ENCODE measurements around the gene CCL22. TPM values are rescaled to one million over a fixed set of nuclear protein-coding genes. Genes with fewer than 3 reads are reported as not detected.
"Not testable (repeated sequence)": the region's sequence is repeated elsewhere in the genome, so short reads cannot be mapped to it uniquely, and the experiment has no call there.

CCL22 gene
- total RNA-seq, 4 donors from 2014 or later: 0.40 to 3.3 TPM; not detected in 2

GRCh38 chr16:57341441-57342303, 16.9 kb upstream of the CCL22 start:
- H3K4me3 ChIP-seq: no peak overlapping the region
- H3K4me1 ChIP-seq: peaks cover 0 to 6% (median 0%) of the 10 kb centered on the region in 4 donors
- no peaks in the 10 kb centered on the region for H3K9me3 ChIP-seq
- TF ChIP-seq CTCF (IDR thresholded peaks at IDR 0.05): no peak
- TF ChIP-seq POLR2A (IDR thresholded peaks at IDR 0.05): no peak
- no peak for DNase-seq
- H3K27ac ChIP-seq: peak overlapping the region in 1 of 4 donors; percentile 18
- no peaks in the 10 kb centered on the region for H3K27me3 ChIP-seq
- no peaks in the 10 kb centered on the region for H3K36me3 ChIP-seq

- H3K27me3 ChIP-seq, DNase-seq, H3K27ac ChIP-seq, H3K9me3 ChIP-seq, H3K36me3 ChIP-seq, H3K4me1 ChIP-seq, H3K4me3 ChIP-seq: not testable (repeated sequence)
These were observed 16.0 kb upstream of the CCL22 start for GRCh38 chr16:57342606-57343005.

DNA sequence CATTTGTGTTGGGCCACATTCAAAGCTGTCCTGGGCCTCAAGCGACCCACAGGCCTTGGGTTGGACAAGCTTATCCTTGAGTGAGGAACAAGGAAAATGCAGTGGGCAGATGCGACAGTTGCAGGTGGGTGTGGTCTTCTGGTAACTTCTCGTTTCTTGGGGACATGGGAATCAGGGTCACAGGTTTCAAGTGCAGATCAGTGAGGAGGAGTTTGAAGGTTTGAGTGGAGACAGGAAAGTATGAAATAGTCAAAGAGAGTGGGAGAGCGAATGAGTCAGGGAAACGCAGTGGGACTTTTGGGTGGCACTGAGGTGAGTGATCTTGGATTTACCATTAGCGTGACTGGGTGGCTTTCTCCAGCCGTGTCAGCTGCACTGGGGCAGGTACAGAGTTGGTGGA, 15.4 kb upstream of the CCL22 start:
- DNase-seq: no peak
- H3K9me3 ChIP-seq: no peaks in the 10 kb centered on the region
- no peaks in the 10 kb centered on the region for H3K27me3 ChIP-seq
- H3K27ac ChIP-seq: no peak overlapping the region
- H3K4me1 ChIP-seq: peaks cover 0 to 6% (median 0%) of the 10 kb centered on the region in 4 donors
- no peaks in the 10 kb centered on the region for H3K36me3 ChIP-seq
- H3K4me3 ChIP-seq: no peak overlapping the region
- TF ChIP-seq CTCF (IDR thresholded peaks at IDR 0.05) (no peak), POLR2A (IDR thresholded peaks at IDR 0.05) (no peak)

DNA sequence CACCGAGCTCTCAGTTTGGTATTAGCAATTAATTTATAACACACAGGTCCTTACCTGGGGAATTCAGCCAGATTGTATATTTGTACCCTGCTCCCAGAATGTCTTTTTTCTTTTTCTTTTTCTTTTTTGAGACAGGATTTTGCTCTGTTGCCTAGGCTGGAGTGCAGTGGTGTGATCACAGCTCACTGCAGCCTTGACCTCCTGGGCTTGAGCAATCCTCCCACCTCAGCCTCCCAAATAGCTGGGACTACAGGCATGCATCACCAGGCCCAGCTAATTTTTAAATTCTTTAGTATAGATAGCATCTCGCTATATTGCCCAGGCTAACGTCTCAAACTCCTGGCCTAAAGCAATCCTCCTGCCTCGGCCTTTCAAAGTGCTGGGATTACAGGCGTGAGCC, 14.5 kb upstream of the CCL22 start:
- H3K27me3 ChIP-seq, H3K9me3 ChIP-seq, DNase-seq, H3K27ac ChIP-seq, H3K36me3 ChIP-seq, H3K4me1 ChIP-seq, H3K4me3 ChIP-seq: not testable (repeated sequence)

DNA sequence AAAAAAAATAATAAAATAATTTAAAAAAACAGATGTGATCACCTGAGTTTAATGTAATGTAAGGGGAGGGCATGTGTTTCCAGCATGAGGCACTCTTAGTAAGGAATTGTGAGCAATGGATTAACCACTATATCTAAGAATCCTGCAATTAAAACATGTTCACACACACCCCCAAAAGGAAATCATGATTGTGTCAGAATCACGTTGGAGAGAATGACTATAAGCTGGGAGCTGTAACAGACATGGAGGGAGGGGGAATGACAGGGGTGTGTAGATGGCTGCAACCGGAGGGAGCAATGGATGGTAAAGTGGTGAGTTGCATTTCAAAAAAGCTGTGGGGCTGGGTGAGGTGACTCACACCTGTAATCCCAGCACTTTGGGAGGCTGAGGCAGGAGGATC, 13.6 kb upstream of the CCL22 start:
- no peak for TF ChIP-seq POLR2A (IDR thresholded peaks at IDR 0.05)
- no peak for TF ChIP-seq CTCF (IDR thresholded peaks at IDR 0.05)
- Histone ChIP-seq H3K36me3 (no peaks in the 10 kb centered on the region), H3K27me3 (no peaks in the 10 kb centered on the region), H3K27ac (no peak overlapping the region), H3K4me1 (peaks cover 0 to 6% (median 0%) of the 10 kb centered on the region in 4 donors), H3K9me3 (no peaks in the 10 kb centered on the region), H3K4me3 (no peak overlapping the region)
- no peak for DNase-seq

DNA sequence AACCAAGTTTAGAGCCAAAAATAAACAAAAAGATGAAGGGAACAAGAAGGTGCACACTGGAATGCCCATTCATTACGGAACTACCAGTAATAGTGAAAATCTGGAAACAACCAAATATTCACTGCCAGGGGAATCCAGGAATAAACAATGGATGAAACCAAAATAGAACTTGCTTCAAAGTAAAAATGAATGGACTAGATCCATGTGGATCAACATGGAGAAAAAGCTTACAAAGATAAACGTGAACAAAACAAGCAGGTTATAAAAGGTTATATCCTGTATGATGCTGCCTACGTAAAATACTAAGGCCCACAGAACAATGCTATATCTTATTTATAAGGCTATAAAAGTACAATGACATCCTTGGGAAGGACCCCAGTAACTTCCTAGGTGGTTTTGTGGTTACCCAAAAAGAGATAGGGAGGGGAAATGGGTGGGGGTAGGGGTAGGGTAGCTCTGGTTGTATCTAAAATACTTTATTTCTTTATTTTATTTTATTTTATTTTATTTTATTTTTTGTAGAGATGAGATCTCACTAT, 12.8 kb upstream of the CCL22 start:
- TF ChIP-seq POLR2A (IDR thresholded peaks at IDR 0.05) (no peak), CTCF (IDR thresholded peaks at IDR 0.05) (no peak)
- no peaks in the 10 kb centered on the region for H3K9me3 ChIP-seq

More for the DNA sequence above, 12.8 kb upstream of the CCL22 start:
- Histone ChIP-seq H3K4me1 (peaks cover 0 to 6% (median 0%) of the 10 kb centered on the region in 4 donors), H3K4me3 (no peak overlapping the region), H3K27ac (no peak overlapping the region), H3K36me3 (no peaks in the 10 kb centered on the region), H3K27me3 (no peaks in the 10 kb centered on the region)
- no peak for DNase-seq
